Peyer's patch (tissue), 4 donors: ENCODE measurements around the gene COL6A1. TPM values are rescaled to one million over a fixed set of nuclear protein-coding genes. Genes with fewer than 3 reads are reported as not detected.
"Not testable (repeated sequence)": the region's sequence is repeated elsewhere in the genome, so short reads cannot be mapped to it uniquely, and the experiment has no call there.

ENCODE experiments used
- DNase-seq, 3 donors: peaks; one replicate each; pipeline ENCODE4 v3.0.0-alpha.2; 2017 to 2019
- H3K27ac ChIP-seq, 4 donors: fragments of 200-600 bp; sonication (generic); one replicate each; pipeline ENCODE4 v1.5.1; 2016 to 2019
- H3K27me3 ChIP-seq, 2 donors: fragments of 200-600 bp; sonication (generic); one replicate each; pipeline ENCODE4 v1.5.1; 2019
- H3K36me3 ChIP-seq, 3 donors: fragments of 200-600 bp; sonication (generic); one replicate each; pipeline ENCODE4 v1.5.1; 2016 to 2019
- H3K4me1 ChIP-seq, 4 donors: fragments of 200-600 bp; sonication (generic); one replicate each; pipeline ENCODE4 v1.5.1; 2016 to 2019
- H3K4me3 ChIP-seq, 4 donors: fragments of 200-600 bp; sonication (generic); 1 replicate in 3 of 4; 2 replicates in 1 of 4; pipeline ENCODE4 v1.5.1; 2016 to 2019; ENCODE audit warnings: mild to moderate bottlenecking in 1 of 4
- H3K9me3 ChIP-seq, 4 donors: fragments of 200-600 bp; sonication (generic); one replicate each; pipeline ENCODE4 v1.5.1; 2016 to 2019; ENCODE audit warnings: mild to moderate bottlenecking in 1 of 4
- POLR2A ChIP-seq, 2 donors: fragments of 450-650 bp; IDR thresholded peaks; one replicate each; pipeline ENCODE4 v1.5.1; 2017; ENCODE audit warnings: antibody characterized with exemption in 2 of 2, mild to moderate bottlenecking in 2 of 2, moderate library complexity in 2 of 2
- total RNA-seq, 4 donors: library from RNA; depleted of rRNA; stranded (reverse); fragments of >200 nt; gene quantifications; one replicate each; pipeline ENCODE4 v1.1.0, GENCODE V29; 2016
- TF ChIP-seq, protein P1 (sequence below), 6 experiments: fragments of 450-650 bp in 4 of 6; fragments of 200-600 bp in 2 of 6; sonication (generic) in 1 of 6; IDR thresholded peaks; one replicate each; pipeline ENCODE4 v1.5.1; 2017 to 2019; ENCODE audit warnings: antibody characterized with exemption in 6 of 6, mild to moderate bottlenecking in 3 of 6, moderate library complexity in 1 of 6

COL6A1 gene
- total RNA-seq, 4 donors from 2014 or later, result 37.7 to 458 (median 161) TPM

DNA sequence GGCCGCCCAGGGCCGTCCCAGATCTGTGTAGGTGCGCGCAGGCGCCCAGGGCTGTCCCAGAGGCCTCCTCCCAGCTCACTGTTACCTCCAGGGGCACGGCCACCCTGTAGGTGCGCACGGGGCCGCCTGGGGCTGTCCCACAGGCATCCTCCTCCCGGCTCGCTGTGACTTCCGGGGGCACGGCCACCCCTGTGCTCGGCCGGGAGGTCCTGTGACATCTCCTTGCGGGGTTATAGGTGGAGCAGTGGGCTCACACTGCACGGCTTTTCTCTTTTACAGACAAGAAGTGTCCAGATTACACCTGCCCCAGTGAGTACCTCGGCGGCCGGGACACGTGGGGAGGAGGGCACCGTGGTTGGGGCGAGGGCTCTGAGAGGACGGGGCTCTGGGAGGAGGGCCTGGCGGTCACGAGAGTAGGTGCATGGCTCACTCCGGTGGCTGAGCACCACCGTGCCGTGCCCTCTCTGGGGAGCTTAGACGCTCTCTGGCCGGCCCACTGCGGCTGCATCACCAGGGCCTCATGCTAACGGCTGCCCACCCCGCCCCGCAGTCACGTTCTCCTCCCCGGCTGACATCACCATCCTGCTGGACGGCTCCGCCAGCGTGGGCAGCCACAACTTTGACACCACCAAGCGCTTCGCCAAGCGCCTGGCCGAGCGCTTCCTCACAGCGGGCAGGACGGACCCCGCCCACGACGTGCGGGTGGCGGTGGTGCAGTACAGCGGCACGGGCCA lies 21.4 kb downstream of the COL6A1 start:
- TF ChIP-seq, protein P1, sequence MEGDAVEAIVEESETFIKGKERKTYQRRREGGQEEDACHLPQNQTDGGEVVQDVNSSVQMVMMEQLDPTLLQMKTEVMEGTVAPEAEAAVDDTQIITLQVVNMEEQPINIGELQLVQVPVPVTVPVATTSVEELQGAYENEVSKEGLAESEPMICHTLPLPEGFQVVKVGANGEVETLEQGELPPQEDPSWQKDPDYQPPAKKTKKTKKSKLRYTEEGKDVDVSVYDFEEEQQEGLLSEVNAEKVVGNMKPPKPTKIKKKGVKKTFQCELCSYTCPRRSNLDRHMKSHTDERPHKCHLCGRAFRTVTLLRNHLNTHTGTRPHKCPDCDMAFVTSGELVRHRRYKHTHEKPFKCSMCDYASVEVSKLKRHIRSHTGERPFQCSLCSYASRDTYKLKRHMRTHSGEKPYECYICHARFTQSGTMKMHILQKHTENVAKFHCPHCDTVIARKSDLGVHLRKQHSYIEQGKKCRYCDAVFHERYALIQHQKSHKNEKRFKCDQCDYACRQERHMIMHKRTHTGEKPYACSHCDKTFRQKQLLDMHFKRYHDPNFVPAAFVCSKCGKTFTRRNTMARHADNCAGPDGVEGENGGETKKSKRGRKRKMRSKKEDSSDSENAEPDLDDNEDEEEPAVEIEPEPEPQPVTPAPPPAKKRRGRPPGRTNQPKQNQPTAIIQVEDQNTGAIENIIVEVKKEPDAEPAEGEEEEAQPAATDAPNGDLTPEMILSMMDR (IDR thresholded peaks at IDR 0.05), result no peak
- no peak for TF ChIP-seq POLR2A (IDR thresholded peaks at IDR 0.05)
- Histone ChIP-seq H3K36me3 (peaks cover 0 to 16% (median 0%) of the 10 kb centered on the region in 3 donors), H3K27ac (no peak overlapping the region), H3K9me3 (no peaks in the 10 kb centered on the region), H3K4me3 (no peak overlapping the region), H3K4me1 (no peaks in the 10 kb centered on the region), H3K27me3 (no peaks in the 10 kb centered on the region)
- peak in 2 of 3 donors; percentile 33 to 40 for DNase-seq

DNA sequence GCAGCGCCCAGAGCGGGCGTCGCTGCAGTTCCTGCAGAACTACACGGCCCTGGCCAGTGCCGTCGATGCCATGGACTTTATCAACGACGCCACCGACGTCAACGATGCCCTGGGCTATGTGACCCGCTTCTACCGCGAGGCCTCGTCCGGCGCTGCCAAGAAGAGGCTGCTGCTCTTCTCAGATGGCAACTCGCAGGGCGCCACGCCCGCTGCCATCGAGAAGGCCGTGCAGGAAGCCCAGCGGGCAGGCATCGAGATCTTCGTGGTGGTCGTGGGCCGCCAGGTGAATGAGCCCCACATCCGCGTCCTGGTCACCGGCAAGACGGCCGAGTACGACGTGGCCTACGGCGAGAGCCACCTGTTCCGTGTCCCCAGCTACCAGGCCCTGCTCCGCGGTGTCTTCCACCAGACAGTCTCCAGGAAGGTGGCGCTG lies 22.0 kb downstream of the COL6A1 start:
- Histone ChIP-seq H3K4me1 (no peaks in the 10 kb centered on the region), H3K27me3 (no peaks in the 10 kb centered on the region), H3K27ac (no peak overlapping the region), H3K4me3 (no peak overlapping the region), H3K9me3 (no peaks in the 10 kb centered on the region), H3K36me3 (peaks cover 0 to 16% (median 0%) of the 10 kb centered on the region in 3 donors)
- peak; percentile 9 to 45 (median 42) for DNase-seq
- TF ChIP-seq, protein P1 (IDR thresholded peaks at IDR 0.05), result no peak
- TF ChIP-seq POLR2A (IDR thresholded peaks at IDR 0.05), result no peak

DNA sequence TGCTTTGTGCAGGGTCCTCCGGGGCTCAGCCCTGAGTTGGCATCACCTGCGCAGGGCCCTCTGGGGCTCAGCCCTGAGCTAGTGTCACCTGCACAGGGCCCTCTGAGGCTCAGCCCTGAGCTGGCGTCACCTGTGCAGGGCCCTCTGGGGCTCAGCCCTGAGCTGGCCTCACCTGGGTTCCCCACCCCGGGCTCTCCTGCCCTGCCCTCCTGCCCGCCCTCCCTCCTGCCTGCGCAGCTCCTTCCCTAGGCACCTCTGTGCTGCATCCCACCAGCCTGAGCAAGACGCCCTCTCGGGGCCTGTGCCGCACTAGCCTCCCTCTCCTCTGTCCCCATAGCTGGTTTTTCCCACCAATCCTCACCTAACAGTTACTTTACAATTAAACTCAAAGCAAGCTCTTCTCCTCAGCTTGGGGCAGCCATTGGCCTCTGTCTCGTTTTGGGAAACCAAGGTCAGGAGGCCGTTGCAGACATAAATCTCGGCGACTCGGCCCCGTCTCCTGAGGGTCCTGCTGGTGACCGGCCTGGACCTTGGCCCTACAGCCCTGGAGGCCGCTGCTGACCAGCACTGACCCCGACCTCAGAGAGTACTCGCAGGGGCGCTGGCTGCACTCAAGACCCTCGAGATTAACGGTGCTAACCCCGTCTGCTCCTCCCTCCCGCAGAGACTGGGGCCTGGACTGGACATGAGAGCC lies 22.7 kb downstream of the COL6A1 start:
- no peaks in the 10 kb centered on the region for H3K27me3 ChIP-seq
- H3K4me3 ChIP-seq, result no peak overlapping the region
- H3K27ac ChIP-seq, result no peak overlapping the region
- TF ChIP-seq, protein P1 (IDR thresholded peaks at IDR 0.05), result no peak
- TF ChIP-seq POLR2A (IDR thresholded peaks at IDR 0.05), result no peak
- peak; percentile 12 to 39 (median 29) for DNase-seq
- no peaks in the 10 kb centered on the region for H3K9me3 ChIP-seq
- H3K36me3 ChIP-seq, result peaks cover 0 to 16% (median 0%) of the 10 kb centered on the region in 3 donors
- no peaks in the 10 kb centered on the region for H3K4me1 ChIP-seq

DNA sequence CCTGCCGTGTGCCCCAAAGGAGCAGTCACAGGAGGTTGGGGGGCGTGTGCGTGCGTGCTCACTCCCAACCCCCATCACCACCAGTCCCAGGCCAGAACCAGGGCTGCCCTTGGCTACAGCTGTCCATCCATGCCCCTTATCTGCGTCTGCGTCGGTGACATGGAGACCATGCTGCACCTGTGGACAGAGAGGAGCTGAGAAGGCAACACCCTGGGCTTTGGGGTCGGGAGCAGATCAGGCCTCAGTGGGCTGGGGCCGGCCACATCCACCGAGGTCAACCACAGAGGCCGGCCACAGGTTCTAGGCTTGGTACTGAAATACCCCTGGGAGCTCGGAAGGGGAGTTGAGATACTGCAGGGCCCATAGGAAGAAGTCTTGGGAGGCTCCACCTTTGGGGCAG lies 23.5 kb downstream of the COL6A1 start:
- no peaks in the 10 kb centered on the region for H3K4me1 ChIP-seq
- no peaks in the 10 kb centered on the region for H3K27me3 ChIP-seq
- no peak for TF ChIP-seq POLR2A (IDR thresholded peaks at IDR 0.05)
- TF ChIP-seq, protein P1 (IDR thresholded peaks at IDR 0.05), result no peak
- H3K27ac ChIP-seq, result no peak overlapping the region
- peak in 2 of 3 donors; percentile 13 to 35 for DNase-seq
- H3K4me3 ChIP-seq, result no peak overlapping the region
- no peaks in the 10 kb centered on the region for H3K9me3 ChIP-seq
- peaks cover 0 to 16% (median 0%) of the 10 kb centered on the region in 3 donors for H3K36me3 ChIP-seq

DNA sequence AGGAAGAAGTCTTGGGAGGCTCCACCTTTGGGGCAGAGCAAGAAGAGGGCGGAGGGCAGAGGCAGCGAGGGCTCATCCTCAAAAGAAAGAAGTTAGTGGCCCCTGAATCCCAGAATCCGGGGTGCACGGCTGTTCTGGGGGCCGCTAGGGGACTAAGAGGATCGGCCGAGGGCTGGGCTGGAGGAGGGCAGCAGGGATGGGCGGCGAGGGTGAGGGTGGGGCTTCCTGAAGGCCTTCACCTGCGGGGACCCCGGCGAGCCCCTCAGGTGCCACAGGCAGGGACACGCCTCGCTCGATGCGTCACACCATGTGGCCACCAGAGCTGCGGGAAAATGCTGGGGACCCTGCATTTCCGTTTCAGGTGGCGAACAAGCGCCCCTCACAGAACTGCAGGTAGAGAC lies 23.9 kb downstream of the COL6A1 start:
- Histone ChIP-seq H3K9me3 (no peaks in the 10 kb centered on the region), H3K36me3 (peaks cover 0 to 16% (median 0%) of the 10 kb centered on the region in 3 donors), H3K27ac (no peak overlapping the region), H3K4me1 (no peaks in the 10 kb centered on the region), H3K27me3 (no peaks in the 10 kb centered on the region), H3K4me3 (no peak overlapping the region)
- TF ChIP-seq, protein P1 (IDR thresholded peaks at IDR 0.05), result no peak
- DNase-seq, result peak; percentile 12 to 43 (median 33)

DNA sequence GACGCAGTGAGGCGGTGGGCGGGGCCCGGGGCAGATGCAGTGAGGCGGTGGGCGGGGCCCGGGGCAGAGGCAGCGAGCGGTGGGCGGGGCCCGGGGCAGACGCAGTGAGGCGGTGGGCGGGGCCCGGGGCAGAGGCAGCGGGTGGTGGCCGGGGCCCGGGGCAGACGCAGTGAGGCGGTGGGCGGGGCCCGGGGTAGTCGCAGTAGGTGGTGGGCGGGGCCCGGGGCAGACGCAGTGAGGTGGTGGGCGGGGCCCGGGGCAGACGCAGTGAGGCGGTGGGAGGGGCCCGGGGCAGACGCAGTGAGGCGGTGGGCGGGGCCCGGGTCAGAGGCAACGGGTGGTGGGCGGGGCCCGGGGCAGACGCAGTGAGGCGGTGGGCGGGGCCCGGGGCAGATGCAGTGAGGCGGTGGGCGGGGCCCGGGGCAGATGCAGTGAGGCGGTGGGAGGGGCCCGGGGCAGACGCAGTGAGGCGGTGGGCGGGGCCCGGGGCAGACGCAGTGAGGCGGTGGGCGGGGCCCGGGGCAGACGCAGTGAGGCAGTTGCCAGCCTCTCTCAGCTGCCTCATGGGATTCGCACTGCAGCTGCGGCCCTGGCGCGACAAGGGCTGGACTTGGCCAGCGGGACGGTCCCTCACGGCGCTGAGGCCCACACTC lies 24.4 kb downstream of the COL6A1 start:
- not testable (repeated sequence) for H3K9me3 ChIP-seq, H3K27ac ChIP-seq, H3K27me3 ChIP-seq, H3K4me1 ChIP-seq, H3K4me3 ChIP-seq
- H3K36me3 ChIP-seq, result peaks cover 0 to 16% (median 0%) of the 10 kb centered on the region in 3 donors
- peak in 2 of 3 donors; percentile 43 to 47 for DNase-seq
